ENCODE measurements around the gene ERC2. TPM values are rescaled to one million over a fixed set of nuclear protein-coding genes. Genes with fewer than 3 reads are reported as not detected.

ERC2 gene
- total RNA-seq, 2 donors from 2014 or later = 0.21 to 0.30 TPM

DNA sequence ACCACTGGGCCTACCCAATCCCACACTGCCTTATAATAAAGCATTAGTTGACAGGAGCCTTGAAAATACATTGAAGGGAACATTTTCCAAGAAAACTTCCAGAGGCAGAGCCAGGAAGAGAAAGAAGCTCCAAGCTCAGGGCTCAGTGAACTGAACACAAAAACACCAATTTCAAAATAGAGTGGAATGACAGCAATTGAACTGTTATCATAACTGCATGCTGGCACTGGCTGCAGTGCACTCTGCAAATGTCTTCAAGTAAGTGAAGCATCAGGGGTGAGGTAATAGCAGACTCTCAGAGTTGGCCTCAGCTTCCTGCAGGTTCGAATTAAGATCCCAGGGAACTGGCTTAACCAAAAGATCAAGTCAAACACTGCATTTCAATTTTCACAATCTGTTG lies 593.2 kb downstream of the ERC2 start:
- no peaks in the 10 kb centered on the region for H3K4me1 ChIP-seq
- H3K27me3 ChIP-seq = no peaks in the 10 kb centered on the region
- TF ChIP-seq, protein P1, sequence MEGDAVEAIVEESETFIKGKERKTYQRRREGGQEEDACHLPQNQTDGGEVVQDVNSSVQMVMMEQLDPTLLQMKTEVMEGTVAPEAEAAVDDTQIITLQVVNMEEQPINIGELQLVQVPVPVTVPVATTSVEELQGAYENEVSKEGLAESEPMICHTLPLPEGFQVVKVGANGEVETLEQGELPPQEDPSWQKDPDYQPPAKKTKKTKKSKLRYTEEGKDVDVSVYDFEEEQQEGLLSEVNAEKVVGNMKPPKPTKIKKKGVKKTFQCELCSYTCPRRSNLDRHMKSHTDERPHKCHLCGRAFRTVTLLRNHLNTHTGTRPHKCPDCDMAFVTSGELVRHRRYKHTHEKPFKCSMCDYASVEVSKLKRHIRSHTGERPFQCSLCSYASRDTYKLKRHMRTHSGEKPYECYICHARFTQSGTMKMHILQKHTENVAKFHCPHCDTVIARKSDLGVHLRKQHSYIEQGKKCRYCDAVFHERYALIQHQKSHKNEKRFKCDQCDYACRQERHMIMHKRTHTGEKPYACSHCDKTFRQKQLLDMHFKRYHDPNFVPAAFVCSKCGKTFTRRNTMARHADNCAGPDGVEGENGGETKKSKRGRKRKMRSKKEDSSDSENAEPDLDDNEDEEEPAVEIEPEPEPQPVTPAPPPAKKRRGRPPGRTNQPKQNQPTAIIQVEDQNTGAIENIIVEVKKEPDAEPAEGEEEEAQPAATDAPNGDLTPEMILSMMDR (IDR thresholded peaks at IDR 0.05) = no peak
- no peak overlapping the region for H3K4me3 ChIP-seq
- H3K9ac ChIP-seq (ENCODE audit: low read depth in 2 of 2, low read length in 2 of 2) = no peak overlapping the region
- no peaks in the 10 kb centered on the region for H3K9me3 ChIP-seq
- DNase-seq = no peak
- intact Hi-C loops (cut with DNase I) = no loop called here
- H3K36me3 ChIP-seq = no peaks in the 10 kb centered on the region
- no peak overlapping the region for H3K27ac ChIP-seq

DNA sequence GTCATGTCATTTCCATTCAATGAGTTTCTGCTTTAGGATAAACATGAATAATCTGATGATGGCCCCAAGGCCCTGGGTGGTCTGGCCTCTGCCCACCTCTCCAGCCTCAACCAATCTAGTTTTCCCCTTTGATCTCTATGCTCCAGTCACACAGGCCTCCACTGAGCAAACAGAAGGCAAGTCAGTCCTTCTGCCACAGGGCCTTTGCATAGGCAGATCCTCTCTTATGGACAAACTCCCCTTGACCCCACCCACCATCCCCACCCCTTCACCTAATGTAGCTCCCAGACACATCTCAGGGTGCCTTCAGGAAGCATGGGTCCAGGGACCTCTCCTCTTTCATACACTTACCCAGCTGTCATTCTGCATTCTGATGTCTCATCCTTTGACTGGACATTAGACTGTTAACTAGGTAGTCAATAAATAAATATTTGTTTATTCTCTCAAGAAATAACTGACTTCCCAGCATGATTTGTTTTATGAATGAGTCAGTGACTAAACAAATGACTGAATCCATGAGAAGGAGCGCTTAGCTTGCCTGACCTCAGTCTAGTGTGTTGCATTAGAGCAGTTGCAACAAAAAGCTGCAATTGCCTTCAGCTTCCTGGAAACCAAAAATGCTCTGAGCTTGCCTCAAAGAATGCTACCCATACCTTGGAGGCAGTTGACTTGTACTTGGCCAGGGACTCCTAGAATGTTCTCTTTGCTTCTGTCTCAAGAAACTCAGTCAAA lies 594.6 kb downstream of the ERC2 start:
- Histone ChIP-seq H3K27ac (no peak overlapping the region), H3K9ac (ENCODE audit: low read depth in 2 of 2, low read length in 2 of 2) (no peak overlapping the region), H3K9me3 (no peaks in the 10 kb centered on the region), H3K4me3 (no peak overlapping the region), H3K4me1 (no peaks in the 10 kb centered on the region), H3K36me3 (no peaks in the 10 kb centered on the region), H3K27me3 (no peaks in the 10 kb centered on the region)
- intact Hi-C loops (cut with DNase I) = no loop called here
- TF ChIP-seq, protein P1 (IDR thresholded peaks at IDR 0.05) = no peak
- no peak for DNase-seq

DNA sequence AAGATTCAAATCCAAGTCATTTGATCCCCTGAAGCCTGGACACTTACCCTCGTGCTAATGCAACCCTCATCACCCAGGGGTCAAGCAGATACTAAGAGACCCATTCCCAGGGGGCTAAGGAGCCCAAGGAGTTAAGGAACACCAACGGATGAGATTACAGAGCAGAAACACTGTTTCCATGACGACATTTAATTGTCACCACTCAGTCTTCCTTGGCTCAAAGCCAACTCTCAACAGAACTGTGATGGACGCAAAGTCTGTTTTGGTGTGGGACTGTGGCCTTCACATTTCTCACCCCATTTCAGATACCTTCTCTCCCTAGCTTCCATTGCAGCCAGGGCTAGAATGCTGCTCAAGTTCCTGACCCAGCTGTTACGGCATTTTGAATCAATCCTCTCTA lies 597.7 kb downstream of the ERC2 start:
- H3K4me3 ChIP-seq = no peak overlapping the region
- no peak for DNase-seq
- no peak overlapping the region for H3K9ac ChIP-seq (ENCODE audit: low read depth in 2 of 2, low read length in 2 of 2)
- intact Hi-C loops (cut with DNase I) = no loop called here
- H3K9me3 ChIP-seq = no peaks in the 10 kb centered on the region
- no peaks in the 10 kb centered on the region for H3K36me3 ChIP-seq
- H3K4me1 ChIP-seq = no peaks in the 10 kb centered on the region
- H3K27ac ChIP-seq = no peak overlapping the region
- TF ChIP-seq, protein P1 (IDR thresholded peaks at IDR 0.05) = no peak
- no peaks in the 10 kb centered on the region for H3K27me3 ChIP-seq

DNA sequence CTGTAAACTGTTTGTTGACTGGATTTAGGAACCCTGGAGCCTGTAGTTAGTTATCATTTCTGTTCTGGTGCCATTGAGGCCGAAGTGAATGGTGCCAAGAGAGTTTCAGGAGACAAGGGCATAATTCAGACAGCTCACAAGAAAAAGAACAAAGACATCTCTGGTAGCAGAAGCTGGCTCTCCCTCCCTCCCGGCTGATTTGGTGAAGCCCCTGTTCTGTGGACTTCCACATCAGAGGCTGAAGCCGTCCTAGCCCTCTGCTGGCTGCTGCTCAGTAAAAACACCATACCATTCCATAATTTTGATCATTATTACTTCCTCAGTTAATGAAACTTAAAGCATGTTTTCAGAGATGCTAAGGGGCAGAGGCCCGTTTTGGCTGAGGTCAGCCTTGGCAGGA lies 599.9 kb downstream of the ERC2 start:
- Histone ChIP-seq H3K4me3 (no peak overlapping the region), H3K9ac (ENCODE audit: low read depth in 2 of 2, low read length in 2 of 2) (no peak overlapping the region), H3K27ac (no peak overlapping the region), H3K27me3 (no peaks in the 10 kb centered on the region), H3K4me1 (no peaks in the 10 kb centered on the region), H3K9me3 (no peaks in the 10 kb centered on the region), H3K36me3 (no peaks in the 10 kb centered on the region)
- DNase-seq = no peak
- intact Hi-C loops (cut with DNase I) = no loop called here
- TF ChIP-seq, protein P1 (IDR thresholded peaks at IDR 0.05) = no peak

DNA sequence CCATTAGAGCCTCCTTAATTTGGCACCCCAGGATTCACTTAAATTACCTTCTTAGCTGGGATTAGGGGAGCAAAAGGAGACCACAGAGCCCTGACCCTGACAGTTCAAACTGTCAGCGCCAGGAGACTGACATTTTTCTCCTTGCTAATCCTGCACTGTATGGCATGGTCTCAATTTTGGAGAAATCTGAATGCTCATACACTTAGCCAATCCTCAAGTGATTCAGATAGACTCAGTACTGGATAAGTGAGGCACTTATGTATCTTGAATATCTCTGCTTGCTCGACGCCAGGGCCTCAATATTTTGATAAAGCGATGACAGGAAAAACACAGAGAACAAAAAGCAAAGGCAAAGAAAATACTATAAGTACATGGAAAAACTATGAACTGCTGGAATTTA lies 605.2 kb downstream of the ERC2 start:
- TF ChIP-seq, protein P1 (IDR thresholded peaks at IDR 0.05) = no peak
- Histone ChIP-seq H3K4me3 (no peak overlapping the region), H3K36me3 (no peaks in the 10 kb centered on the region), H3K27ac (no peak overlapping the region), H3K4me1 (no peaks in the 10 kb centered on the region), H3K27me3 (no peaks in the 10 kb centered on the region), H3K9me3 (no peaks in the 10 kb centered on the region), H3K9ac (ENCODE audit: low read depth in 2 of 2, low read length in 2 of 2) (no peak overlapping the region)
- intact Hi-C loops (cut with DNase I) = no loop called here
- DNase-seq = no peak
